Adrenal gland (tissue), 5 donors: Measurements from ENCODE around the gene CENPP.

Experiments
- POLR2A ChIP-seq, 2 donors: fragments of 450-650 bp; IDR thresholded peaks; one replicate each; pipeline ENCODE4 v1.6.1; 2017; ENCODE audit warnings: antibody characterized with exemption in 2 of 2, mild to moderate bottlenecking in 2 of 2, moderate library complexity in 1 of 2
- TF ChIP-seq, protein P1 (sequence below), 6 experiments: fragments of 450-650 bp in 4 of 6; fragments of 200-600 bp in 2 of 6; sonication (generic) in 1 of 6; IDR thresholded peaks; 1 replicate in 5 of 6; 2 replicates in 1 of 6; pipeline versions ENCODE4 v1.5.1 to v1.8.0; 2016 to 2021; ENCODE audit warnings: antibody characterized with exemption in 6 of 6, mild to moderate bottlenecking in 2 of 6, moderate library complexity in 1 of 6
- donor health status: DM: no; HTN: no; CAD: no.

DNA sequence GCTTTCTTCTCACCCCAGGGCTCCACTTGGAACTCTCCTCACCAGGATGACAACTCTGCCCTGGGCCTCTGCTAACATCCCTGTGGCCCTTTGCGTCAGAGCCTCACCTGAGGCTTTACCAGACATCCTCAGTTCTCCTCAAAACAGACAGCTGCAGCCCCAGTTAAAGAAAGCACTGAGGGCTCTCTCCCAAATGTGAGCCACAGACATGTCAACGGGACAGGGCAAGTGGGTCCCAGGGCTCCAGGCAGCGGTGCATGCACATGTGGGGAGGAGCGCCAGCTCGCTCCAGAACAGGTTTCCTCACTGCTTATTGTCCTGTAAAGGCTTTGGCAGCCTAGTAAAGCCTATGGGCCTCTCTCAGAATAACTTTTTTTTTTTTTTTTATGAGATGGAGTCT, 306.9 kb downstream of the CENPP start:
- TF ChIP-seq, protein P1, sequence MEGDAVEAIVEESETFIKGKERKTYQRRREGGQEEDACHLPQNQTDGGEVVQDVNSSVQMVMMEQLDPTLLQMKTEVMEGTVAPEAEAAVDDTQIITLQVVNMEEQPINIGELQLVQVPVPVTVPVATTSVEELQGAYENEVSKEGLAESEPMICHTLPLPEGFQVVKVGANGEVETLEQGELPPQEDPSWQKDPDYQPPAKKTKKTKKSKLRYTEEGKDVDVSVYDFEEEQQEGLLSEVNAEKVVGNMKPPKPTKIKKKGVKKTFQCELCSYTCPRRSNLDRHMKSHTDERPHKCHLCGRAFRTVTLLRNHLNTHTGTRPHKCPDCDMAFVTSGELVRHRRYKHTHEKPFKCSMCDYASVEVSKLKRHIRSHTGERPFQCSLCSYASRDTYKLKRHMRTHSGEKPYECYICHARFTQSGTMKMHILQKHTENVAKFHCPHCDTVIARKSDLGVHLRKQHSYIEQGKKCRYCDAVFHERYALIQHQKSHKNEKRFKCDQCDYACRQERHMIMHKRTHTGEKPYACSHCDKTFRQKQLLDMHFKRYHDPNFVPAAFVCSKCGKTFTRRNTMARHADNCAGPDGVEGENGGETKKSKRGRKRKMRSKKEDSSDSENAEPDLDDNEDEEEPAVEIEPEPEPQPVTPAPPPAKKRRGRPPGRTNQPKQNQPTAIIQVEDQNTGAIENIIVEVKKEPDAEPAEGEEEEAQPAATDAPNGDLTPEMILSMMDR (IDR thresholded peaks at IDR 0.05), result no peak
- TF ChIP-seq POLR2A (IDR thresholded peaks at IDR 0.05), result no peak
